Activated naive CD8-positive, alpha-beta T cell treated with anti-CD3 and anti-CD28 coated beads, Interleukin-2, amount 50 U/mL, for 24 hours (primary cell): ENCODE measurements around the gene GSTA3.
A peak's percentile ranks its signal among the peaks of the same experiment; 100 is the strongest.
"Not testable (repeated sequence)": the region's sequence is repeated elsewhere in the genome, so short reads cannot be mapped to it uniquely, and the experiment has no call there.

Experiments
- ATAC-seq: fragments of 150-1000 bp; cut with Tn5 transposase; one replicate; pipeline ENCODE4 v1.10.0; 2021
- DNase-seq: peaks from one replicate; pipeline ENCODE4 v3.0.0; 2021
- H3K27ac Mint-ChIP-seq: one replicate; pipeline ENCODE4 v1.8.0; 2021; ENCODE audit warnings: mild to moderate bottlenecking, mixed read lengths
- H3K27me3 Mint-ChIP-seq: one replicate; pipeline ENCODE4 v1.8.0; 2021; ENCODE audit warnings: mixed read lengths
- H3K36me3 Mint-ChIP-seq: one replicate; pipeline ENCODE4 v1.8.0; 2021; ENCODE audit warnings: low read depth, mixed read lengths
- H3K4me1 Mint-ChIP-seq: one replicate; pipeline ENCODE4 v1.8.0; 2021; ENCODE audit warnings: mixed read lengths
- H3K4me3 Mint-ChIP-seq: one replicate; pipeline ENCODE4 v1.8.0; 2021; ENCODE audit warnings: mild to moderate bottlenecking, moderate library complexity, mixed read lengths
- H3K9me3 Mint-ChIP-seq: one replicate; pipeline ENCODE4 v1.8.0; 2021; ENCODE audit warnings: mixed read lengths

GSTA3 gene

GRCh38 chr6:52909531-52909930, at the start of gene GSTA3:
Gene GSTA3, minus strand, starts transcription at chr6:52909698. Its CDS starts 3,864 bp downstream, at chr6:52905834.
- Mint-ChIP-seq H3K27ac (no peak within 1 kb of the TSS), H3K4me1 (peaks cover 5% of the 10 kb centered on the region), H3K27me3 (no peaks in the 10 kb centered on the region), H3K36me3 (no peaks in the 10 kb centered on the region), H3K4me3 (no peak within 1 kb of the TSS), H3K9me3 (no peaks in the 10 kb centered on the region)
- ATAC-seq (no peak), DNase-seq (no peak)

DNA sequence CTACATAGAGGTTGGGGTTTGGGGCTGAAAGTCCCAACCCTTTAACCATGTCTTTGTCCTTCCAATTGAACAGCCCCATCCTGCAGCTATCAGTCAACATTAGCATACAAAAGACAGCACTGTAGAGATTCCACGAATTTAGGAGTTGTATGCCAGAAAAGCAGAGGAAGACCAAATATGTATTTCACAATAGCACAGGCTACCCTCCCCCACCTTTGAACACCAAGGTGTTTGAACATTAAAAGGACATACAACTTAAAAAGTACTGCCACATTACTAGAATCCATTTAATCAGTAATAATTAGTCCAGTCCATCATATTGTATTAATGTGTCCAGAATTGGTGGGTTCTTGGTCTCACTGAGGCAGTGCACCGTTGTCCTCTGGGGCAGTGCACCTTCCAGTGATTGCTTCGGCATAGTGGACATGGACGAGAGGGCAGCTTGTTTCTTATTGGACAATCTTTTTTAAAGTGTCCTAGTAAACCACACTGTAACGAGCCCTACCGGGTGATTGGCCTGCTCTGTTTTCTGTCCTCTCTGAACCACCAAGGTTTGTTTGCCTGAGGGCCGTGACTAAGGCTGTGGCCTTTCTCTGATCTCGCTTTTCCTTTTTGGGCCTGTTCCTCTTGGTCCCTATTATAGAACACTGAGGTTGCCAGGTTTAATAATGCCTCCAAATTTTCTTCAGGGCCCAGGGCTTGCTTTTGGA, 49.2 kb upstream of the GSTA3 start:
- no peak overlapping the region for H3K4me3 Mint-ChIP-seq
- no peaks in the 10 kb centered on the region for H3K4me1 Mint-ChIP-seq
- DNase-seq (no peak), ATAC-seq (no peak)
- H3K36me3 Mint-ChIP-seq, result no peaks in the 10 kb centered on the region
- H3K9me3 Mint-ChIP-seq, result no peaks in the 10 kb centered on the region
- H3K27ac Mint-ChIP-seq, result no peak overlapping the region
- H3K27me3 Mint-ChIP-seq, result peaks cover 6% of the 10 kb centered on the region

DNA sequence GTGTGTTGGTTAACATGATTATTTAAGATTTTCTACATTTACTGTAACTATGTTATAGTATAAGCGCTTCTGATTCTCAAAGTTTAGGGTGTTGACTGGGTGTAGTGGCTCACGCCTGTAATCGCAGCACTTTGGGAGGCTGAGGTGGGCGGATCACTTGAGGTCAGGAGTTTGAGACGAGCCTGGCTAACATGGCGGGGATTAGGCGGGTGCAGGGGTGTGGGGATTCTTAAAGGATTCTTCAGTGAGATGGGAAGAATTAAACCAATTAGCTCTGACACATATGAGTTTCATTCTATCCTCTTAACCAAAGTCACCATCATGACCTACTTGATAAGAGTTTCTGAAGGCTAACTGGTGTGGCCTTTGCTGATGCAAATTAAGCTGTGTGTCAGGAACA, 46.4 kb upstream of the GSTA3 start:
- H3K9me3 Mint-ChIP-seq, result no peaks in the 10 kb centered on the region
- DNase-seq (no peak), ATAC-seq (no peak)
- no peak overlapping the region for H3K4me3 Mint-ChIP-seq
- H3K27ac Mint-ChIP-seq, result no peak overlapping the region
- H3K36me3 Mint-ChIP-seq, result no peaks in the 10 kb centered on the region
- H3K4me1 Mint-ChIP-seq, result no peaks in the 10 kb centered on the region
- peaks cover 6% of the 10 kb centered on the region for H3K27me3 Mint-ChIP-seq

- no peaks in the 10 kb centered on the region for H3K4me1 Mint-ChIP-seq
- DNase-seq (no peak), ATAC-seq (peak; percentile 33)
- H3K36me3 Mint-ChIP-seq, result no peaks in the 10 kb centered on the region
- no peaks in the 10 kb centered on the region for H3K9me3 Mint-ChIP-seq
- no peak overlapping the region for H3K4me3 Mint-ChIP-seq
- H3K27ac Mint-ChIP-seq, result no peak overlapping the region
- peaks cover 6% of the 10 kb centered on the region for H3K27me3 Mint-ChIP-seq
These were observed 44.7 kb upstream of the GSTA3 start for GRCh38 chr6:52953911-52954839.

DNA sequence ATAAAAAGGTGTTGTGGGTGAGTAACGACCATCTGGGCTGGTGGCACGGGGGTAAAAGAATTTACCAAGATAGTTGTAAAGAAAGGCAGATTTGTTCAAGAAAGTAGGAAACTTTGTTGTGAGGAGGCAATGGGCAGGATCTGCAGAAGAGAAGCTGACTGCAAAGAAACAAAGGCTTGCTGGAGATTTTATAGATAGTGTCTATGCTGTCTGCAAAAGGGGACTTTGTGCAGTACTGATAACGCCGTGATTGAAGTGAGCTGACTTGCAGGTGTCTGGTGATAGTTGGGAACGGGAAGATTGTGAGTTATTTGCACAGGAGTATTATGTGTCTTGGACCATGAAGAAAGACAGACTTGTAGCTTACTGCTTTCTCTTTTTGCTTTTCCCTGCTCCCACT, 36.8 kb upstream of the GSTA3 start:
- DNase-seq (no peak), ATAC-seq (no peak)
- H3K4me1 Mint-ChIP-seq, result peaks cover 4% of the 10 kb centered on the region
- no peak overlapping the region for H3K27ac Mint-ChIP-seq
- H3K27me3 Mint-ChIP-seq, result peaks cover 21% of the 10 kb centered on the region
- H3K9me3 Mint-ChIP-seq, result no peaks in the 10 kb centered on the region
- no peaks in the 10 kb centered on the region for H3K36me3 Mint-ChIP-seq
- H3K4me3 Mint-ChIP-seq, result no peak overlapping the region

GRCh38 chr6:52942821-52943220, 33.3 kb upstream of the GSTA3 start:
- not testable (repeated sequence) for ATAC-seq, H3K9me3 Mint-ChIP-seq, DNase-seq, H3K36me3 Mint-ChIP-seq, H3K4me3 Mint-ChIP-seq, H3K27ac Mint-ChIP-seq, H3K4me1 Mint-ChIP-seq
- H3K27me3 Mint-ChIP-seq, result peaks cover 17% of the 10 kb centered on the region

- no peak for DNase-seq
- Mint-ChIP-seq H3K27me3 (peaks cover 16% of the 10 kb centered on the region), H3K9me3 (no peaks in the 10 kb centered on the region), H3K4me1 (peaks cover 4% of the 10 kb centered on the region), H3K27ac (no peak overlapping the region), H3K36me3 (no peaks in the 10 kb centered on the region), H3K4me3 (no peak overlapping the region)
- ATAC-seq, result no peak
These were observed 32.7 kb upstream of the GSTA3 start for GRCh38 chr6:52942221-52942620.

DNA sequence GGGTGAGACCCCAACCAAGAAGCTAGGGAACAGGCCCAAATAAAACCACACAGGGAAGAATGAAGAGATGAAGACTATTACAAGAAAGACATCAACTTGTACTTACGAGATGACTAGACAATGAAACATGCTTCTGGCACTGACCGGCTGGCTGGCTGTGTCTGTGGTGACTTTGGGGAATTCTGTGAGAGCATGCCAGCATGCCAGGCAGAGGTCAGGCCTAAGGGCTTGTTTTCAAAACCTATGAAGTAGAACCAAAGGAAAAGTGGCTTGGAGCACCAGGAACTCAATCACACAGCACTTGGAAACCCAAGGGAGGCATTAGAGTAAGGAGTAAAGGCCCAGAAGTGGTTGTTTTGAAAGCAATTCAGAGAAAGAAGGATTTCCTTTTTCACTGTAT, 28.4 kb upstream of the GSTA3 start:
- H3K4me1 Mint-ChIP-seq, result no peaks in the 10 kb centered on the region
- H3K27ac Mint-ChIP-seq, result no peak overlapping the region
- DNase-seq (no peak), ATAC-seq (no peak)
- H3K27me3 Mint-ChIP-seq, result peaks cover 5% of the 10 kb centered on the region
- H3K4me3 Mint-ChIP-seq, result no peak overlapping the region
- H3K9me3 Mint-ChIP-seq, result no peaks in the 10 kb centered on the region
- no peaks in the 10 kb centered on the region for H3K36me3 Mint-ChIP-seq

- Mint-ChIP-seq H3K4me1 (no peaks in the 10 kb centered on the region), H3K36me3 (no peaks in the 10 kb centered on the region), H3K27me3 (peaks cover 2% of the 10 kb centered on the region), H3K27ac (no peak overlapping the region), H3K4me3 (no peak overlapping the region), H3K9me3 (no peaks in the 10 kb centered on the region)
- no peak for ATAC-seq
- DNase-seq, result no peak
These were observed 24.3 kb upstream of the GSTA3 start for GRCh38 chr6:52933778-52934177.

DNA sequence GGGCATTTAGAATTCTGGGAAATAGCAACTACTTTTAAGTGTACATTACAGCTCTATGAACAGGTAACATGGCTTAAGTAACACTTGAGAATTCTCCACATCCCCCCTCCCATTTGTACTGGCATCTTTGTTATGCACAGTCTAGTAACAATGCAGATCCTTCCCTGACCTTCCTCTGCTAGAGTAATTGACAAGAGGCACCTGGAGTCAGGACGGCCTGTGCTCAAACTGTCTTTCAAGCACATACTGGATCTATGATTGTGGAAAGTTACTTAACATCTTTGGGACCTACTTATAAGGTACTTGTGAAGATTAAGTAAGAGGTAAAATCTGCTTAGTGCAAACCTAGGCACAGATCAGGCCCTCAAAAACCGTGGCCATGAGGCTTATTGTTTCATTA, 21.9 kb upstream of the GSTA3 start:
- no peak overlapping the region for H3K27ac Mint-ChIP-seq
- ATAC-seq (no peak), DNase-seq (no peak)

DNA sequence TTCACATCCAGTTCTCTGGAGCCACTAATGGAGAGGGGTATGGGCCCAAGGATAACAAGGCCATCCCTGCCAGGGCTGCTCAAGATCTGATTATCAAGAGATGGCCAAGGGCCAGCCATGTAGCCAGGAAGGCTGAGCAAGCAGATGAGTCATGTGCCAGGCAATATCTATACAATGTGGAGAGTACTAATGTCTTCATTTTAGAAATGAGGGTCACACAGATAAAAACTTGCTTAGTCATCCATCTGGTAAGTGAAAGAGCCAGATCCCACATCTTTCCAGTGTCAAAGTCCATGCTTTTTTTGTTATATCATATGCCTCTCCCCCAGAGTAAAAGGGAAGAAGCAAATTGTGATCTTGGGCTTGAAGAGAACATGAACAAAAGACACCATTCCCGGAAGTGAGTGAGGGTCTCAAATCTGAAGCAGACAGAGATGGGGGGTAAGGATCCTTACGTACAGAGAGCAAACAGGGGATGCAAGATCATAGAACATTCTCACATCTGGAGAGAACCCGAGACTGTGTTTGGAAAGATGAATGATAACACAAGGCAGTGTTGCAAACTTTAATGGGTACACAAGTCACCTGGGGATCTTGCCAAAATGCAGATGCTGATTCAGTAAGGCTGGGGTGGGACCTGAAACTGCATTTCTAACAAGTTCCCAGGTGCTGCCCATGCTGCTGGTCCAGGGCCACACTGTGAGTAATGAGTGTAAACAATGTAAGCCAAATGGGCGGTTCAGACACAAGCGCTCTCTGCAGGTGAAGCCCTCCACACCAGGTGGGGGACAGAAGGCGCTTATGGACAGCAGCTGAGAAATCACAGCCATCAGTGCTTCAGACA, 20.0 kb upstream of the GSTA3 start:
- Mint-ChIP-seq H3K36me3 (no peaks in the 10 kb centered on the region), H3K9me3 (no peaks in the 10 kb centered on the region), H3K4me1 (no peaks in the 10 kb centered on the region), H3K4me3 (no peak overlapping the region), H3K27ac (no peak overlapping the region), H3K27me3 (peaks cover 2% of the 10 kb centered on the region)
- ATAC-seq, result peak; percentile 33
- DNase-seq, result no peak

More for the DNA sequence above, 21.9 kb upstream of the GSTA3 start:
- peaks cover 4% of the 10 kb centered on the region for H3K27me3 Mint-ChIP-seq
- H3K36me3 Mint-ChIP-seq, result no peaks in the 10 kb centered on the region
- H3K4me1 Mint-ChIP-seq, result no peaks in the 10 kb centered on the region
- no peak overlapping the region for H3K4me3 Mint-ChIP-seq
- H3K9me3 Mint-ChIP-seq, result no peaks in the 10 kb centered on the region

DNA sequence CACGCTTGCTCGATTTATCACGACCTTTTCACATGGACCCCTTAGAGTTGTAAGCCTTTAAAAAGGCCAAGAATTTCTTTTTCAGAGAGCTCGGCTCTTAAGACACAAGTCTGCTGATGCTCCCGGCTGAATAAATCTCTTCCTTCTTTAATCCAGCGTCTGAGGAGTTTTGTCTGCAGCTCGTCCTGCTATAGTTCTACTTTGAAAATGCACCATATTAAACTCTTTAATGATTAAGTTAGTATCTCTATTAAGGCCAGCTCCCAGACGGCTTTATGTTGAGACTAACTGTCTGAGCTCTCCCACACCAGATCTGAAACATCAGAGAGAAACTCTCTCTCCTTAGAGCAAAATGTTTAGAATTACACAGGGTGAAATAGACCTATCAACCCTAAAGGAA, 18.0 kb upstream of the GSTA3 start:
- Mint-ChIP-seq H3K4me3 (no peak overlapping the region), H3K4me1 (no peaks in the 10 kb centered on the region), H3K27ac (no peak overlapping the region), H3K9me3 (no peaks in the 10 kb centered on the region), H3K36me3 (no peaks in the 10 kb centered on the region), H3K27me3 (peaks cover 5% of the 10 kb centered on the region)
- ATAC-seq (no peak), DNase-seq (no peak)

- H3K4me3 Mint-ChIP-seq, result no peak overlapping the region
- no peaks in the 10 kb centered on the region for H3K4me1 Mint-ChIP-seq
- no peaks in the 10 kb centered on the region for H3K36me3 Mint-ChIP-seq
- DNase-seq (no peak), ATAC-seq (no peak)
- H3K9me3 Mint-ChIP-seq, result no peaks in the 10 kb centered on the region
- H3K27ac Mint-ChIP-seq, result no peak overlapping the region
- peaks cover 5% of the 10 kb centered on the region for H3K27me3 Mint-ChIP-seq
These were observed 16.7 kb upstream of the GSTA3 start for GRCh38 chr6:52925919-52926792.

GRCh38 chr6:52925042-52925441, 15.5 kb upstream of the GSTA3 start:
- H3K36me3 Mint-ChIP-seq, result no peaks in the 10 kb centered on the region
- no peaks in the 10 kb centered on the region for H3K4me1 Mint-ChIP-seq
- no peak overlapping the region for H3K4me3 Mint-ChIP-seq
- H3K27me3 Mint-ChIP-seq, result peaks cover 9% of the 10 kb centered on the region
- no peak overlapping the region for H3K27ac Mint-ChIP-seq
- ATAC-seq, result no peak
- no peaks in the 10 kb centered on the region for H3K9me3 Mint-ChIP-seq
- no peak for DNase-seq
